OCI-LY3 (cell line): Measurements from ENCODE around the gene MBD6.

ENCODE experiments used
- H2AFZ ChIP-seq: fragments of 200-600, 300-600 bp; shearing (Covaris generic); 2 replicates; pipeline ENCODE4 v1.6.0; 2014; ENCODE audit warnings: antibody characterized with exemption, low read depth, low read length
- H3K27ac ChIP-seq: fragments of 200-600, 300-600 bp; sonication (generic); 2 replicates; pipeline ENCODE4 v1.5.1; 2014; ENCODE audit warnings: mild to moderate bottlenecking, low read length, moderate library complexity, mixed read lengths
- H3K27me3 ChIP-seq: fragments of 200-600, 300-600 bp; sonication (generic); 2 replicates; pipeline ENCODE4 v1.6.1; 2014; ENCODE audit warnings: low read depth, low read length, mixed read lengths
- H3K36me3 ChIP-seq: fragments of 200-600, 300-600 bp; sonication (generic); replicated peaks from 2 replicates; pipeline ENCODE3; 2014; ENCODE audit warnings: low read depth, low read length, mixed read lengths
- H3K4me1 ChIP-seq: fragments of 300-600, 200-600 bp; sonication (generic); 2 replicates; pipeline ENCODE4 v1.6.1; 2014; ENCODE audit warnings: low read length, mixed read lengths
- H3K4me2 ChIP-seq: fragments of 200-600, 300-600 bp; sonication (generic); 2 replicates; pipeline ENCODE4 v1.6.1; 2014; ENCODE audit warnings: low read length, mixed read lengths
- H3K4me3 ChIP-seq: fragments of 300-600, 200-600 bp; sonication (generic); 2 replicates; pipeline ENCODE4 v1.5.1; 2014; ENCODE audit warnings: antibody characterized with exemption, mild to moderate bottlenecking, low read length, moderate library complexity
- H3K79me2 ChIP-seq: fragments of 300-600, 200-600 bp; shearing (Covaris generic); 2 replicates; pipeline ENCODE4 v1.6.1; 2014; ENCODE audit warnings: mild to moderate bottlenecking, low read length, mixed read lengths
- H3K9ac ChIP-seq: fragments of 300-600, 200-600 bp; shearing (Covaris generic); 2 replicates; pipeline ENCODE4 v1.6.0; 2014; ENCODE audit warnings: mild to moderate bottlenecking, low read length, moderate library complexity
- H3K9me3 ChIP-seq: fragments of 200-600, 300-600 bp; shearing (Covaris generic); 2 replicates; pipeline ENCODE4 v1.6.1; 2014; ENCODE audit warnings: low read length, mixed read lengths; ENCODE audit not compliant: insufficient read depth
- H4K20me1 ChIP-seq: fragments of 200-600, 300-600 bp; sonication (generic); 2 replicates; pipeline ENCODE4 v1.6.1; 2016; ENCODE audit warnings: low read length, mixed read lengths; ENCODE audit not compliant: insufficient read depth
- EZH2phosphoT487 ChIP-seq: fragments of 200-600 bp; shearing (Covaris generic); IDR thresholded peaks from 2 replicates; pipeline ENCODE4 v1.6.1; 2018; ENCODE audit warnings: antibody characterized with exemption, mixed run types, low read depth
- TF ChIP-seq, protein P1 (sequence below): fragments of 200-600, 300-600 bp; sonication (generic); IDR thresholded peaks from 2 replicates; pipeline ENCODE4 v1.5.1; 2014; ENCODE audit warnings: antibody characterized with exemption, low read length, low read depth

The MBD6 gene

DNA sequence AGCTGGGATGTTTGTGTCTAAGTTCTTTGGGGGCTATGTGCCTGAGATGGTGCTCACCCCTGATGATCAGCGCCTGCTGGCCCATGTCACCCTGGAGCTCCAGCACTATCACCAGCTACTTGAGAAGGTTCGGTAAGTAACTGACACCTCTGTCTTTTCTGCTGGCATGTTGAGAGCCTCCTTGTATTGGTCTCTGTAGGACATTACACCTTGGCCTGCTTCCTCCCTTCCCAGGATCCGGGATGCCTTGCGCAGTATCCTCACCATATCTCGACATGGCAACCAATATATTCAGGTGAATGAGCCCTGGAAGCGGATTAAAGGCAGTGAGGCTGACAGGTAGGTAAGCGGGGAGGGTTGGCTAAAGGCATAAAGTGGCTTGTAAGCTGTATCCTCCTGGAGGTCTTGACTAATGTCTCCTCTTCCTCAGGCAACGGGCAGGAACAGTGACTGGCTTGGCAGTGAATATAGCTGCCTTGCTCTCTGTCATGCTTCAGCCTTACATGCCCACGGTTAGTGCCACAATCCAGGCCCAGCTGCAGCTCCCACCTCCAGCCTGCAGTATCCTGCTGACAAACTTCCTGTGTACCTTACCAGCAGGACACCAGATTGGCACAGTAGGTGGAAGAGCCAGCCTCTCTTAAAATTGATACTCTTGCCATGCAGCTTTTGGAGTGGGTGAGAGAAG is 7.8 kb upstream of the MBD6 start:
- H3K9me3 ChIP-seq, result no peaks in the 10 kb centered on the region
- H3K9ac ChIP-seq, result no peak overlapping the region
- H3K4me1 ChIP-seq, result peaks cover 13% of the 10 kb centered on the region
- H3K4me3 ChIP-seq, result no peak overlapping the region
- peaks cover 66% of the 10 kb centered on the region for H3K36me3 ChIP-seq
- no peak for TF ChIP-seq EZH2phosphoT487
- TF ChIP-seq, protein P1, sequence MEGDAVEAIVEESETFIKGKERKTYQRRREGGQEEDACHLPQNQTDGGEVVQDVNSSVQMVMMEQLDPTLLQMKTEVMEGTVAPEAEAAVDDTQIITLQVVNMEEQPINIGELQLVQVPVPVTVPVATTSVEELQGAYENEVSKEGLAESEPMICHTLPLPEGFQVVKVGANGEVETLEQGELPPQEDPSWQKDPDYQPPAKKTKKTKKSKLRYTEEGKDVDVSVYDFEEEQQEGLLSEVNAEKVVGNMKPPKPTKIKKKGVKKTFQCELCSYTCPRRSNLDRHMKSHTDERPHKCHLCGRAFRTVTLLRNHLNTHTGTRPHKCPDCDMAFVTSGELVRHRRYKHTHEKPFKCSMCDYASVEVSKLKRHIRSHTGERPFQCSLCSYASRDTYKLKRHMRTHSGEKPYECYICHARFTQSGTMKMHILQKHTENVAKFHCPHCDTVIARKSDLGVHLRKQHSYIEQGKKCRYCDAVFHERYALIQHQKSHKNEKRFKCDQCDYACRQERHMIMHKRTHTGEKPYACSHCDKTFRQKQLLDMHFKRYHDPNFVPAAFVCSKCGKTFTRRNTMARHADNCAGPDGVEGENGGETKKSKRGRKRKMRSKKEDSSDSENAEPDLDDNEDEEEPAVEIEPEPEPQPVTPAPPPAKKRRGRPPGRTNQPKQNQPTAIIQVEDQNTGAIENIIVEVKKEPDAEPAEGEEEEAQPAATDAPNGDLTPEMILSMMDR, result no peak
- H2AFZ ChIP-seq, result no peak overlapping the region
- no peak overlapping the region for H3K4me2 ChIP-seq
- H3K27ac ChIP-seq, result no peak overlapping the region
- H3K79me2 ChIP-seq, result peaks cover 21% of the 10 kb centered on the region
- peaks cover 24% of the 10 kb centered on the region for H4K20me1 ChIP-seq
- H3K27me3 ChIP-seq, result no peaks in the 10 kb centered on the region

DNA sequence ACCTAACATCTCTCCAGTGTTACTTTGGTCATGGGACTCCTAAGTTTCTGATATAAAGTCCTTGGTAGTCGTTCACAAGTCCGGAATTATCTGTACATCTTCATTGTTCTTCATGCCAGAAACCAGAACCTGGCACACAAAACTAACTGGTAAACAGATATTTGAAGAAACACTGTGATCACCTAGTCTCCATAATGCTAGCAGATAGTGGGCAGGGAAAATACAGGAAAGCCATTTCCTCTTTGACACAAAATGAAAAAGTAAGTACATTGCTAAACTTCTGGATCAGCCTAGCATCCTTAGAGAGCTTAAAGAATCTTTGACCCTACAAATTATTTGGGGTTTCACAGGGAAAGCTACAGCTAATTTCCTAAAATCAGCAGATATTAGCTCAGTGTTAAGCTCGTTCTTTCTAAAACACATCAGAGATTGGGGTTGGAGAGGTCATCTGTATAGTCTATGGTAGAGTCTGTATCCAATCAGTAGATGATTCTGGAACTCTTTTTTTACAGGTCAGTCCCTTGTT is 7.2 kb upstream of the MBD6 start:
- H3K9me3 ChIP-seq, result no peaks in the 10 kb centered on the region
- H3K4me3 ChIP-seq, result no peak overlapping the region
- peaks cover 67% of the 10 kb centered on the region for H3K36me3 ChIP-seq
- H3K27me3 ChIP-seq, result no peaks in the 10 kb centered on the region
- no peak overlapping the region for H3K27ac ChIP-seq
- H3K79me2 ChIP-seq, result peaks cover 25% of the 10 kb centered on the region
- H4K20me1 ChIP-seq, result peaks cover 25% of the 10 kb centered on the region
- no peak overlapping the region for H2AFZ ChIP-seq
- no peak overlapping the region for H3K4me2 ChIP-seq
- TF ChIP-seq EZH2phosphoT487, result no peak
- TF ChIP-seq, protein P1, result no peak
- peaks cover 13% of the 10 kb centered on the region for H3K4me1 ChIP-seq
- H3K9ac ChIP-seq, result no peak overlapping the region

DNA sequence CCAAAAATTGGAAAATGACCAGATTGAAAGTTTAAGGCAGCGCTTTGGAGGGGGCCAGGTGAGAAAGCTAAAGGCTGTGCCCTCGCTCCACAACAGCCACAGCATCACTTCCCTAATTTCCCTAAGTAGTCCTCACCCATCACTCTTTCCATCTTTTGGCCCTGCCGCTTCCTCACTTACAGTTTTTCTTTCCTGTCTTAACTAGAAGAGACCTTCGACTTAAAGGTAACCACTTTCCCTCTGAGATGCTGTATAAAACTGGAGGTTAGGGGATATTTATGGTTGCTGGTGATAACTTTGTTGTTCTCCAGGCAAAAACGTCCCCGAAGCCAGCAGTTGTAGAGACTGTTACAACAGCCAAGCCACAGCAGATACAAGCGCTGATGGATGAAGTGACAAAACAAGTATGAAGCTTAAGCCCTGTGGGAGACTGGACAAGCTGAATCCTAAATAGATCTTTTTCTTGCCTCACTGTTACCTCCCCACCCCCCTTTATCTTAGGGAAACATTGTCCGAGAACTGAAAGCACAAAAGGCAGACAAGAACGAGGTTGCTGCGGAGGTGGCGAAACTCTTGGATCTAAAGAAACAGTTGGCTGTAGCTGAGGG is 6.6 kb upstream of the MBD6 start:
- Histone ChIP-seq H3K79me2 (peaks cover 25% of the 10 kb centered on the region), H3K27ac (no peak overlapping the region), H3K4me3 (no peak overlapping the region), H4K20me1 (peaks cover 25% of the 10 kb centered on the region), H3K9ac (no peak overlapping the region), H3K9me3 (no peaks in the 10 kb centered on the region), H3K4me1 (peaks cover 15% of the 10 kb centered on the region), H2AFZ (no peak overlapping the region), H3K4me2 (no peak overlapping the region), H3K36me3 (peaks cover 67% of the 10 kb centered on the region), H3K27me3 (no peaks in the 10 kb centered on the region)
- no peak for TF ChIP-seq EZH2phosphoT487
- TF ChIP-seq, protein P1, result no peak

DNA sequence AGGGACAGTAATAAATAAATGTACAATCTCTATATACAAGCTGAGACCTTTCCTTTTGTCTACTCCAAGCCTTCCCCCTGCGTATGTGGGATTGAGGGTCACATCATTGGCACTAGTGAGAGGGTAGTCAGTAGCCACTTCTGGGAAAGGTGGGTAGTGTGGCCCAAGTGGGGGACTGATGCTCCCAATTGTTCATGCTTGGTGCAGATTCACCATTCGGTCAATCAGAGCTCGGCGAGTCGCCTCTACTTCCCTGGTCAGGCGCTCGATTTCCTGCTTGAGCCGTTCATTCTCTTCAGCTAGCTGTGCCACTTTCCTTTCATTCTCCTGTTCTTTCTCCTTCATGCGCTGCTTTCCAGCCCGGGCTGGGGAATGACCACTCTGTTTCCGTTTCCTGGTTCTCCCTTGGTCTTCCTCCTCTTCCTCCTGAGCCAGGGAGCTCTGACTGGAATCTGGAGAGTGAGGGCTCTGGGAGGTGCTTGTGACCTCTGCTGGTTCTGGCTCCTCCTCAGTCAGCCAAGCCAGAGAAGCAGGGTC is 5.9 kb upstream of the MBD6 start:
- H3K79me2 ChIP-seq, result peaks cover 25% of the 10 kb centered on the region
- H3K27ac ChIP-seq, result no peak overlapping the region
- no peak for TF ChIP-seq EZH2phosphoT487
- TF ChIP-seq, protein P1, result no peak
- H4K20me1 ChIP-seq, result peaks cover 25% of the 10 kb centered on the region
- H3K9ac ChIP-seq, result no peak overlapping the region
- H3K27me3 ChIP-seq, result no peaks in the 10 kb centered on the region
- H3K4me3 ChIP-seq, result no peak overlapping the region
- H3K4me1 ChIP-seq, result peaks cover 22% of the 10 kb centered on the region
- no peak overlapping the region for H2AFZ ChIP-seq
- peaks cover 64% of the 10 kb centered on the region for H3K36me3 ChIP-seq
- H3K4me2 ChIP-seq, result no peak overlapping the region
- no peaks in the 10 kb centered on the region for H3K9me3 ChIP-seq
